ENCODE data around the gene PYGB.

The PYGB gene

GRCh38 chr20:25271486-25272222, 23.8 kb downstream of the PYGB start:
- DNase-seq, result no peak

DNA sequence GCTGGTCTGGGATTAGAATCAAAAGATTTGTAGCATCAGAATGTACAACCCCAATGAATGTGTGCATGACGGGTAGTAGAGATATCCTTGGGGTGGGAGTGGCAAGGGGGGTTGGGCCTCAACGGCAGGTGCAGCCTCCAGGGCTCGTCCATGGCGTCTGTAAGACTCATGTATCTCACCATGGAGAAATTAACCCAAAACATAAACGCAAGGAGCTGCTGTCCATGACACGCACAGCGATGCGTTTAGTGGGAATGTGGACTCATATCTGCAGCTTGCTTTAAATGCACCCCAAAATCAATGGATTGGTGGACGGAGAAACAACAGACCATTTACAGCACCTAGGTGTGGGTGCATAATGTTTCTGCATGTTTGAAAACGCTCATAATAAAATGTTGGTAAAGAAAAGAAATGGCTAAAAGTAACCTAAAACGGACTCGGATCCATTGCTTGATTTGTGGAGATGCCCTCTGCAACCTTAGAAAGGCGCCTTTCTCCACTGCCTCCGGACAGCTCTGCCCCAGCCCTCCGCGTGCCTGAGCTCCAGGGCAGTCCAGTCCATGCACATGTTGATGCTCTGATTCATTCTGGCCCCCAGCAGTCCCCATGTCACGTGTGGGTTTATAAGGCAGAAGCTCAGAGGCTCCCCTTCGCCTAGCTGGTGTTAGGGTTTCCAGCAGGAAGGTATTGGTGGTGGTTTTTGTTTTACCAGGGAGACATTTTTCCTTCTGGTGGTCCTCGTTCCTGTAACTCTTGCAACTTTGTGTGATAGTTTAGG, 24.5 kb downstream of the PYGB start:
- DNase-seq, result no peak

DNA sequence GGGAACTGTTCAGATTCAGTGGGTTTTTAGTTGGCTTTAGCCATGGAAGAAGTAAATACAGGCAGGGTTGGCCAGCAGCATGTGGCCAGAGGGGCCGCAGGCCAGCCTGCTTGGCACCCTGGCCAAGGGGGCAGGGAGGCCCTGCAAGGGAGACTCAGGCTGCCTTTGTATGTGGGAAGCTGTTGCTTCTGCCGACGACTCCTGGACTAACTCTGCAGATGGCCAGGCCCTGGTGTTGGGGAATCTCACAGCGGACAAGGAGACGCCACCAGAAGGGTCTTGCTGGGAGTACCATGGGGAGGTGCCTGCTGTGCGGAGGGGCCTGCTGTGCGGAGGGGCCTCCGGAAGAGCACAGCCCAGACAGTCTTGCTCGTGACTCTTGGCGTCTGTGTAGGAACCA, 25.2 kb downstream of the PYGB start:
- DNase-seq, result no peak

DNA sequence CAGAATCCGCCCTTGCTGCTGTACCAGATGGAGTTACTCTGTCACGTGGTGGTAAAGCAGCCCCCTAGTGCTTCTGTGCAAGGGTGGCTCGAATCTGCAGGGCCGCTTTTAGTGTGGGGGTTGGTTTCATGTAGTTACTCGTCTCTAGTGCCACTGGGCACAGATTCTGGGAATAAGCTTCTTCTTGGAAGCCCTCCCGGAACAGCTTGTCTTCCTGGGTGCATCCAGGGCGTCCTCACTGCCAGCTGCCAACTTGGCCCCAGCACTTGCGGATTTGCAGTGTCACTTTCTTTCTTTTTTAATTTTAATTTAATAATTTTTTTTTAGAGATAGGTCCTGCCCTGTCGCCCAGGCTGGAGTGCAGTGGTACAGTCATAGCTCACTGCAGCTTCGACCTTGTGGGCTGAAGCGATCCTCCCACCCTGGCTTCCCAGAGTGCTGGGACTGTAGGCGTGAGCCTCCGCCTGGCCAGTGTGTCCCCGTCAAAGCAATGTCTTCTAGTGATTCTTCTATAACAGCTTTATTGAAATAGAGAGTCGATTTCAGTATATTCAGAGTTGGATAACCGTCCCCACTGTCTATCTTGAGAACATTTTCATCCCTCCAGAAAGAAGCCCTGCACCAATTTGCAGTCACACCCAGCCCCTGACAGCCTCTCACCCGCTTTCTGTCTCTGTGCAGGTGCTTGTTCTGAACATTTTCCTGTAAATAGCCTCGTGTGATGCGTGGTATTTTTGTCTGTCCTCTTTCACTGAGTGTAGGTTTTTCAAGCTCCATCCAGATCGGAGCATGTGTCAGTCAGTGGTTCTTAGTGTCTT, 25.9 kb downstream of the PYGB start:
- DNase-seq, result no peak

DNA sequence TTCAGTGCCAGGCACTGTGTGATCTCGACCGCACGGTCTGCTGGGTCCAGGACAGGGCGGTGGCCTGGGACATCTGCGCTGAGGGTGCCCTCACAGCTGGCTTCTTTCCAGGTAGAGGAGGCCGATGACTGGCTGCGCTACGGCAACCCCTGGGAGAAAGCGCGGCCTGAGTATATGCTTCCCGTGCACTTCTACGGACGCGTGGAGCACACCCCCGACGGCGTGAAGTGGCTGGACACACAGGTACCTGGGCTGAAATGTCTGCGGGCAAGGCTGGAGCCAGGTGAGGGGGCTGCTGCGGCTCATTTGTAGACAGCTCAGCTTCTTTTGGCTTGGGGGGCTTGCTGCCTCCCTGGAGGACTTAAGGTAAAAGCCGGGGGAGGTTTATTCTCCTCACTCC, 26.6 kb downstream of the PYGB start:
- no peak for DNase-seq

DNA sequence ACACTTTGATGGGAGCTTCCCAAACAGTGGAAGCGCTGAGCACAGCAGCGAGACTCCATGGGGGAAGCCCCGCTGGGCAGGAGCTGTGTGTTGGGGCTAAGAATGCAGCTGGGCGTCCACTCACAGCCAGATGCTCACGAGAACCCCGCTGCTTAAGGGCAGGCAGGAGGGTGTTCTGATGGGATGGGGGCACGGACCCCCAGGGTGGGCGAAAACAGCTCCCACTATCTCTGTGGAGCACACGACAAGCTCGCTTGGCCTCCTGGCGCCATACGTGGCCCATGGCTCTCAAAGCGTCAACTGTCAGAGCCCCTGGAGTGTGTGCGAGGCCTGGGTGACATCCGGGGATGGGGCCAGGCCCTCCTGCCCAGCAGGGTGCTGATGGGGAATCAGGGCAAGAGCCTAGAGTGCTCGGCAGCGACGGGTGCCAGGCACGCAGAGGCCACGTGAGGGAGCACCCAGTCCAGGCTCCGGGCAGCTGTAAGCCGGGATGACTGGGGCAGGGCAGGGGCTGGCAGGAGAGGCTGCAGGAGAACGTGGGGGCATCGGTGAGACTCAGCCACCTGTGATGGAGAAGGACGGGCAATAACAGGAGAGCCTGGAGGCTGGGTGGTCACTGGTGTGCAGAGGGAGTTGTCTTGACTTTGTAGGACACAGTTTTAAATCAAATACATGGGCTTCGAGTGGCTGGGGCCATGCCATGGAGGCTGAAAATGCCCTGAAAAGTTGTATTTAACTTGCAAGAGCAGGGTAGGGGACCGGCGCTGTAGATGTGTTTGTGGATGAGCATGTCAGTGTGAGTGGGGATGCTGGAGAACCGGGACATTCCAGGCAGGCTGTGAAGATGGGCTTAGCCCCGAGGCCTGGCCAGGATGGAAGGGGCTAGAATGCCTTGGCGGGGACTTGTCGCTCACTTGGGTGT, 27.3 kb downstream of the PYGB start:
- DNase-seq, result no peak

DNA sequence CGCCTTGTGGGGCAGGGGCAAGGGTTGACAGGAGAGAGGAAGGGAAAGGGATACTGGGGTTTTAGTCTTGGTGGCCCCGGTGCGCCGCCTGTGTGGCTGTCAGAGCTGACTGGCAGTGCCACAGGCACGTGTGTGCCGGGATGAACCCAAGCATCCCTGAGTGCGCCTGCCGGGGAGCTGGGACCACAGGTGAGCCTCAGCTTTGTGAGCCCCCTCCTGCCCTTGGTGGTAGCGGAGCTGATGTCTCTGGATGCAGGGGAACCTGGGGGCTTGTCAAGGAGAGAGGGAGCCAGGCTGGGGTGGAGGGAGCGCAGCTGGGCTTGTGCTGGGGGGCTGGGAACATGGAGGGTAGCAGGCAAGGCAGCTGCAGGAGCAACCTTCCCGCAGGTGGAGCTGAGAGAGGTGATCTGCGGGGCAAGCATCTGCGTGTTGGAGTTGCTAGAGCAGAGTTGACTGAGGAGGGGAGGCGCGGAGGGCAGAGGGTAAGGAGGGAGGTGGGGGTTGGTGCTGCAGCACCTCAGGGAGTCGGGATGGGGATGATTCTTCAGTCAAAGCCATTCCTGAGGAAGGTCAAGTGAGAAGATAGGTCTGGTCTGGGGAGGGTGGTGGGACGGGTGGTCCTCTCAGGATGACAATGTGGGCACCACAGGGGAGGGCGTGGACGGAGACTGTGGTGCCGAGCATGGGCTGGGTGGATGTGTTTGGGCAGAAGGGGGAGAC, 28.1 kb downstream of the PYGB start:
- DNase-seq, result no peak

GRCh38 chr20:25276533-25277050, 28.7 kb downstream of the PYGB start:
- no peak for DNase-seq

GRCh38 chr20:25277051-25277801, 29.3 kb downstream of the PYGB start:
- DNase-seq, result no peak

GRCh38 chr20:25277941-25278521, 30.1 kb downstream of the PYGB start:
- DNase-seq, result no peak

- no peak for DNase-seq
Observed at GRCh38 chr20:25278636-25279361, 30.9 kb downstream of the PYGB start.

GRCh38 chr20:25279403-25279802, 31.5 kb downstream of the PYGB start:
- DNase-seq, result no peak

DNA sequence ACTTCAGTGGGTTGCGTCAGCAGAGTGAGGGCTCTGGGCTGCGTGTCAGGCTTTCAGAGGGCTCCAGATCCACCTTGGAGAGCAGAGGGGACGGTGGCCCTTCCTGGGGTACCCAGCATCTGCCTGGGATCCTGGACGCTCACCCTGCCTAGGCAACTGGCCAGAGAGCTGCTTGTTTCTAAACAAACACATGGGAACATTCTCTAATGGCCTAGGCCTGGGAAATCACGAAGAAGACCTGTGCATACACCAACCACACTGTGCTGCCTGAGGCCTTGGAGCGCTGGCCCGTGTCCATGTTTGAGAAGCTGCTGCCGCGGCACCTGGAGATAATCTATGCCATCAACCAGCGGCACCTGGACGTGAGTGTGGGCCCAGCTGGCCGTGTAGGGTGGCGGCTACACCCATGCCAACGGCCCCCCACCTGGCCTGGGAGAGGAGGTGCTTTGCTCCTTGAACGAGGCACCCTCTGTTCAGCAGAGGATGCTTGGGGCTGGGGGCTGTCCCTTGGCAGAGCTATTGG, 32.2 kb downstream of the PYGB start:
- DNase-seq, result no peak

DNA sequence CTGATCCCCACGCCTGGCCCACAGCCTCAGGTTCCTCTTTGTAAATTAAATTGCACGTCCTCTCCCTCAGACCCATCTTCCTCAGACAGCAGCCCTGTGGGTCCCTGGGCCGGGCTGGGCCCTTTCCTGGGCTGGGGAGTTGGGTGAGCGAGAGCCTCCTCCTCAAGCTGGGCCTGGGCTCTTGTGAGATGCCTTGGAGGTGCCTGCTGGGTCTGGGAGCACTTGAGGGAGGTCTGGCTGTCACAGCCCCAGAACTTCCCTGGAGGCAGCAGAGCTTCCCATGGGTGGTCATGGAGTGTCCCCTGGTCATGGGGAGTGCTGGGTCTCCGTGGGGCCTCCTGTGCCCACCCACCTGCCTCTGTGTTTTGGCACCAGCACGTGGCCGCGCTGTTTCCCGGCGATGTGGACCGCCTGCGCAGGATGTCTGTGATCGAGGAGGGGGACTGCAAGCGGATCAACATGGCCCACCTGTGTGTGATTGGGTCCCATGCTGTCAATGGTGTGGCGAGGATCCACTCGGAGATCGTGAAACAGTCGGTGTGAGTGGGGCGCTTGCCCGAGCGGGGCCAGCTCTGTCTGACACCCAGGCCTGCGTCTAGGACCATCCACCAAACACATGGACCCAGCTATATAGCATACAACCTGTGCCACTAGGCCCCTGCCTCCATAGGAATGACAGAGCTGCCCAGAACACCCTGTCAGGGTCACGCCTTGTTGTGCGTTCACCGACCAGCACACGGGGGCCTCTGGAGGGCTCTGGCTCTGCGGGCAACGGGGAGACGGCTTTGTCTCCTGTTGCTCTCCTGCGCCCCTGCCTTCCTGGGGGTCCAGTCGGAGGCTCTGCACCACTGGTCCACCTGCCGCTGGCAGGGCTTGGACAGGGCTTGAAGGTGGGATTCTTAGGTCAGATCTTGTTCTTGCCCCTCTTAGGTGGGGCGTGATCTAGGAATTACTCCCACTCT, 33.0 kb downstream of the PYGB start:
- no peak for DNase-seq

DNA sequence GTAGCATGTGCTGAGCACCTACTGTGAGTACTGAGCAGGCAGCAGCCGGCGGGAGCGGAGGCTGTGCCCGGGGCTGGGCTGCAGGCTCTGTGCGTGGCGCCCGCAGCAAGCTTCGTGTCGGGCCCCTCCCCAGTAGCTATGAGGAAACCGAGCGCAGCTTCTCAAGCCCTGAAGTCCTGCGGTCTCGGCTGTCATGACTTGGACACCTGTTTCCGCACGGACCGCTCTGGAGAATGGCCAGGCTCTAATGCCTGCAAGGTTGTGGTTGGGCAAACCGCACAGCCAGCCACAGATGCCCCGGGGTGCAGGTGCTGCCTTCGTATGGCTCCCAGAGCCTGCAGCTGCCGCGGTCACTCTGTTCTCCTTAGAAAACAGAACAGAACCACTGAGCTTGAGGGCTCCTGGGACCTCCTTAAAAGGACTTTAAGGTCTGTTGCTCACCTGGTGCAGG, 33.7 kb downstream of the PYGB start:
- DNase-seq, result no peak

GRCh38 chr20:25282034-25282781, 34.3 kb downstream of the PYGB start:
- DNase-seq, result no peak

DNA sequence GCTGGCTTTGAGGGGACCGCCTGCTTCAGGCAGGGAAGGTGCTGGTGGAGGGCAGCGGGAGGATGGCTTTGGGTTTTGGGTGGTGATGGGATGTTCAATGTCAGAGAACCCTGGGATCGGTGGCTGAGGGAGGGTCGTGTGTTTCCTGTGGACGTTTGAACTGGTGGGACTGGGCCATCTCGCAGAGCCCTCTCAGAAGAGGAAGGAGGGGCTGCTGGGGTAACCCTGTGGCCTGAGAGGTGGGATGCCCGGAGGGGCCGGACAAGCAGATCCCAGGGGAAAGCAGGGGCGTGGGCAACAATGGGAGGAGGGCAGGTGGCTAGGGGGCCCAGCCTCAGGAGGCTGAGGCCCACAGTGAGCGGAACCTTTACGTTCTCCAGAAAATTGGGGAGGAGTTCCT, 34.9 kb downstream of the PYGB start:
- DNase-seq, result no peak
